K562 (cell line): ENCODE data around the gene COX7B. TPM values are rescaled to one million over a fixed set of nuclear protein-coding genes. Genes with fewer than 3 reads are reported as not detected.

ENCODE experiments used
- CCNT2 ChIP-seq: IDR thresholded peaks from 2 replicates; pipeline ENCODE4 v1.6.1; 2011; ENCODE audit warnings: borderline replicate concordance, low read depth, mild to moderate bottlenecking, moderate library complexity, mixed read lengths, low read length; ENCODE audit not compliant: insufficient read length; ENCODE audit errors: extremely low read depth
- CEBPG ChIP-seq, 3 experiments: fragments of 200-800 bp in 1 of 3; sonication (Bioruptor generic) in 1 of 3; sonication (generic) in 1 of 3; formaldehyde crosslinking in 1 of 3; IDR thresholded peaks in 2 of 3; conservative IDR thresholded peaks in 1 of 3; 2 replicates each; pipeline versions ENCODE4 v1.6.1 to v1.8.0; 2016 to 2022; ENCODE audit warnings: missing compliant biosample characterization in 2 of 3, missing genetic modification characterization in 2 of 3, mild to moderate bottlenecking in 1 of 3, missing genetic modification reagents in 1 of 3
- DDX20 ChIP-seq: fragments of 450-650 bp; IDR thresholded peaks from 2 replicates; pipeline ENCODE4 v1.6.1; 2016; ENCODE audit warnings: missing genetic modification characterization, low read depth, mild to moderate bottlenecking, missing compliant biosample characterization, moderate library complexity
- FOS ChIP-seq: IDR thresholded peaks from 3 replicates; pipeline ENCODE4 v1.6.1; 2011; ENCODE audit not compliant: insufficient read length; ENCODE audit errors: extremely low read depth
- KHSRP ChIP-seq: fragments of 450-650 bp; IDR thresholded peaks from 2 replicates; pipeline ENCODE4 v1.6.1; 2017
- PCBP2 ChIP-seq: fragments of 200-400 bp; formaldehyde crosslinking; IDR thresholded peaks from 2 replicates; pipeline ENCODE4 v1.6.1; 2018; ENCODE audit warnings: low read length, low read depth, mild to moderate bottlenecking, moderate library complexity; ENCODE audit not compliant: poor library complexity, severe bottlenecking
- POLR3G ChIP-seq: IDR thresholded peaks from 2 replicates; pipeline ENCODE4 v1.6.1; 2011; ENCODE audit not compliant: insufficient read length, insufficient replicate concordance; ENCODE audit errors: extremely low read depth
- RAD21 ChIP-seq, 2 experiments: fragments of 250-450 bp in 1 of 2; fragments of 450-650 bp in 1 of 2; sonication (Bioruptor Pico) in 1 of 2; formaldehyde crosslinking in 1 of 2; IDR thresholded peaks in 1 of 2; conservative IDR thresholded peaks in 1 of 2; 2 replicates each; pipeline versions ENCODE4 v1.4.0 to v1.8.0; 2020 to 2022; ENCODE audit warnings: mild to moderate bottlenecking in 2 of 2, moderate library complexity in 1 of 2
- RFX5 ChIP-seq: IDR thresholded peaks from 2 replicates; pipeline ENCODE4 v1.6.1; 2011; ENCODE audit warnings: low read depth, mild to moderate bottlenecking, improper control_type of control experiment, low read length
- SAFB ChIP-seq: fragments of 200-400 bp; formaldehyde crosslinking; IDR thresholded peaks from 2 replicates; pipeline ENCODE4 v1.6.1; 2017; ENCODE audit warnings: low read depth, low read length, borderline replicate concordance
- ZNF354B ChIP-seq: fragments of 250-450 bp; sonication (Bioruptor Pico); IDR thresholded peaks from 2 replicates; pipeline ENCODE4 v1.4.0; 2020
- ZNF431 ChIP-seq: sonication (generic); formaldehyde crosslinking; IDR thresholded peaks from 2 replicates; pipeline ENCODE4 v1.8.0; 2022; ENCODE audit warnings: mild to moderate bottlenecking, missing genetic modification reagents
- ZNF696 ChIP-seq: fragments of 250-450 bp; sonication (Bioruptor Pico); conservative IDR thresholded peaks from 2 replicates; pipeline ENCODE4 v1.4.0; 2020; ENCODE audit warnings: mild to moderate bottlenecking, moderate library complexity
- polyA plus RNA-seq, 8 experiments: library from polyadenylated mRNA; depleted of rRNA in 4 of 8; stranded (reverse) in 5 of 8; unstranded in 3 of 8; fragments of >200 nt; fragmentation: Nextera tagmentation in 2 of 8; fragmentation: Illumina TruSeq in 1 of 8; extraction: Ambion mirVana in 2 of 8; extraction: Trizol in 1 of 8; gene quantifications; 2 replicates each; pipeline versions ENCODE4 v1.2.1 to v1.2.3, GENCODE V29; 2011 to 2014; ENCODE audit warnings: inconsistent platforms in 1 of 8, missing spikeins in 1 of 8
- total RNA-seq, 7 experiments: library from RNA; depleted of rRNA in 6 of 7; stranded (reverse); fragments of >200 nt in 6 of 7; fragmentation: Illumina TruSeq in 2 of 7; extraction: Trizol in 2 of 7; gene quantifications; 2 replicates each; pipeline versions ENCODE4 v1.2.1 to v1.2.3, GENCODE V29; 2011 to 2021; ENCODE audit warnings: low replicate concordance in 1 of 7
- TF ChIP-seq, protein P1 (sequence below): fragments of 450-650 bp; IDR thresholded peaks from 2 replicates; pipeline ENCODE4 v1.6.1; 2017; ENCODE audit warnings: antibody characterized with exemption, mild to moderate bottlenecking
- TF ChIP-seq, protein P2 (sequence below): fragments of 250-450 bp; sonication (Bioruptor Pico); IDR thresholded peaks from 2 replicates; pipeline ENCODE4 v1.4.0; 2020; ENCODE audit warnings: mild to moderate bottlenecking
- TF ChIP-seq, protein P3 (sequence below): fragments of 450-650 bp; IDR thresholded peaks from 2 replicates; pipeline ENCODE4 v1.6.1; 2016; ENCODE audit warnings: mild to moderate bottlenecking

The COX7B gene
- total and polyA plus RNA-seq, 9 of the 15 experiments (the other 6 are each of a cell fraction or from before 2014, with no cell fraction given) = 549 to 2,891 (median 1,307) TPM

DNA sequence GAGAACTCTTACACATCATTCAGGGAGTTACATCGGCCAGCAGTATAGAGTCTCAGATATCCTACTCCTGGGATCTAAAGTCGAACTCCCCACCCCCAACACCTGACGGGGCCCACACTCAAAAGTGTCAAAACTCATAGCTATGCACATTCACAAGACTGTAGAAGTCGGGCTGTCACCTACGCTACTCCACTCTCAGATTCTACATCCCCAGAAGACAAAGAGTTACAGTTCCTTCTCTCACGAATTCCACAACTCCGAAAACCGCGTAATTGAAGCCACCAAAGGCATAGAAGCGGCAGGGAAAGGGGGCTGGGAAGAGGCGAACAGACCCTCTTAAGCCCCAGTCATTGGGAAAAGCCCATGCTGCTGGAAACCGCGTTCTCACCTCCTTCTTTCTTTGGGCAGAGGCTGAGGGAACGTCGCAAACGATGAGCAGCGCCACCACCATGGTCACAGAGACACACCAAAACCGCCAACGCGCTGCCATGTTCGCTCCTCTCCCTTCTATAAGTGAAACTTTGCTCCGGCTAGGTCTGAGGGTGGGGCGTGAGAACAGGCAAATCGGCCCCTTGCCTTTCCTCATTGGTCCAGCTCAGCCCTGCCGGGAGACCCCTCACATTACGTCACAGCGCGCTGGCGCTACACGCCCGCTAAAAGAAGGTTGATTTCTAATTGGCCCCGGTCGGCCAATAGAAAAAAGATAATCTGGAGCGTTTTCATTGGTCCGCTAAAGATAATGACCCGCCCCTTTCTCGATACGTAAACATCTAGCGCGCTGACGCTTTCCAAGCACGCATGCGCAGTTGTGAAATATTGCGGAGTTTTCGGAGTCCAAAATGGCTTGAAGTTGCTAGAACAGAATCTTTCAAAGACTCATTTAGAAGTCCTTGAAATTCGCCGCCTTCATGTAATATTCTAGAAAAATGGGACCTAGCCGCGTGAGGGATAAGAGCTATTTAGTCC is 4.1 kb upstream of the COX7B start, which contains the start of gene MAGT1 (continued):
- TF ChIP-seq, protein P1, sequence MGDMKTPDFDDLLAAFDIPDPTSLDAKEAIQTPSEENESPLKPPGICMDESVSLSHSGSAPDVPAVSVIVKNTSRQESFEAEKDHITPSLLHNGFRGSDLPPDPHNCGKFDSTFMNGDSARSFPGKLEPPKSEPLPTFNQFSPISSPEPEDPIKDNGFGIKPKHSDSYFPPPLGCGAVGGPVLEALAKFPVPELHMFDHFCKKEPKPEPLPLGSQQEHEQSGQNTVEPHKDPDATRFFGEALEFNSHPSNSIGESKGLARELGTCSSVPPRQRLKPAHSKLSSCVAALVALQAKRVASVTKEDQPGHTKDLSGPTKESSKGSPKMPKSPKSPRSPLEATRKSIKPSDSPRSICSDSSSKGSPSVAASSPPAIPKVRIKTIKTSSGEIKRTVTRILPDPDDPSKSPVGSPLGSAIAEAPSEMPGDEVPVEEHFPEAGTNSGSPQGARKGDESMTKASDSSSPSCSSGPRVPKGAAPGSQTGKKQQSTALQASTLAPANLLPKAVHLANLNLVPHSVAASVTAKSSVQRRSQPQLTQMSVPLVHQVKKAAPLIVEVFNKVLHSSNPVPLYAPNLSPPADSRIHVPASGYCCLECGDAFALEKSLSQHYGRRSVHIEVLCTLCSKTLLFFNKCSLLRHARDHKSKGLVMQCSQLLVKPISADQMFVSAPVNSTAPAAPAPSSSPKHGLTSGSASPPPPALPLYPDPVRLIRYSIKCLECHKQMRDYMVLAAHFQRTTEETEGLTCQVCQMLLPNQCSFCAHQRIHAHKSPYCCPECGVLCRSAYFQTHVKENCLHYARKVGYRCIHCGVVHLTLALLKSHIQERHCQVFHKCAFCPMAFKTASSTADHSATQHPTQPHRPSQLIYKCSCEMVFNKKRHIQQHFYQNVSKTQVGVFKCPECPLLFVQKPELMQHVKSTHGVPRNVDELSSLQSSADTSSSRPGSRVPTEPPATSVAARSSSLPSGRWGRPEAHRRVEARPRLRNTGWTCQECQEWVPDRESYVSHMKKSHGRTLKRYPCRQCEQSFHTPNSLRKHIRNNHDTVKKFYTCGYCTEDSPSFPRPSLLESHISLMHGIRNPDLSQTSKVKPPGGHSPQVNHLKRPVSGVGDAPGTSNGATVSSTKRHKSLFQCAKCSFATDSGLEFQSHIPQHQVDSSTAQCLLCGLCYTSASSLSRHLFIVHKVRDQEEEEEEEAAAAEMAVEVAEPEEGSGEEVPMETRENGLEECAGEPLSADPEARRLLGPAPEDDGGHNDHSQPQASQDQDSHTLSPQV = no peak
- TF ChIP-seq, protein P2, sequence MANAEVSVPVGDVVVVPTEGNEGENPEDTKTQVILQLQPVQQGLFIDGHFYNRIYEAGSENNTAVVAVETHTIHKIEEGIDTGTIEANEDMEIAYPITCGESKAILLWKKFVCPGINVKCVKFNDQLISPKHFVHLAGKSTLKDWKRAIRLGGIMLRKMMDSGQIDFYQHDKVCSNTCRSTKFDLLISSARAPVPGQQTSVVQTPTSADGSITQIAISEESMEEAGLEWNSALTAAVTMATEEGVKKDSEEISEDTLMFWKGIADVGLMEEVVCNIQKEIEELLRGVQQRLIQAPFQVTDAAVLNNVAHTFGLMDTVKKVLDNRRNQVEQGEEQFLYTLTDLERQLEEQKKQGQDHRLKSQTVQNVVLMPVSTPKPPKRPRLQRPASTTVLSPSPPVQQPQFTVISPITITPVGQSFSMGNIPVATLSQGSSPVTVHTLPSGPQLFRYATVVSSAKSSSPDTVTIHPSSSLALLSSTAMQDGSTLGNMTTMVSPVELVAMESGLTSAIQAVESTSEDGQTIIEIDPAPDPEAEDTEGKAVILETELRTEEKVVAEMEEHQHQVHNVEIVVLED (CRISPR knock-in tag) = peak; percentile 59
- TF ChIP-seq PCBP2 (no peak), ZNF696 (CRISPR knock-in tag) (no peak), KHSRP (no peak), FOS (peak; percentile 55), SAFB (no peak), DDX20 (tag) (no peak), POLR3G (no peak), ZNF354B (CRISPR knock-in tag) (no peak), CEBPG (CRISPR knock-in tag; IDR thresholded peaks at IDR 0.05) (0 out of 2 replicates have a peak, but pooled peaks have one; percentile 26), CEBPG (tag; conservative IDR thresholded peaks at IDR 0.05 in 1 of 2, IDR thresholded peaks at IDR 0.05 in 1 of 2) (peak; percentile 61 to 73; a peak in 3 of 4 replicates), RAD21 (CRISPR knock-in tag; conservative IDR thresholded peaks at IDR 0.05 in 1 of 2, IDR thresholded peaks at IDR 0.05 in 1 of 2) (no peak), ZNF431 (no peak), CCNT2 (no peak), RFX5 (no peak)
- TF ChIP-seq, protein P3, sequence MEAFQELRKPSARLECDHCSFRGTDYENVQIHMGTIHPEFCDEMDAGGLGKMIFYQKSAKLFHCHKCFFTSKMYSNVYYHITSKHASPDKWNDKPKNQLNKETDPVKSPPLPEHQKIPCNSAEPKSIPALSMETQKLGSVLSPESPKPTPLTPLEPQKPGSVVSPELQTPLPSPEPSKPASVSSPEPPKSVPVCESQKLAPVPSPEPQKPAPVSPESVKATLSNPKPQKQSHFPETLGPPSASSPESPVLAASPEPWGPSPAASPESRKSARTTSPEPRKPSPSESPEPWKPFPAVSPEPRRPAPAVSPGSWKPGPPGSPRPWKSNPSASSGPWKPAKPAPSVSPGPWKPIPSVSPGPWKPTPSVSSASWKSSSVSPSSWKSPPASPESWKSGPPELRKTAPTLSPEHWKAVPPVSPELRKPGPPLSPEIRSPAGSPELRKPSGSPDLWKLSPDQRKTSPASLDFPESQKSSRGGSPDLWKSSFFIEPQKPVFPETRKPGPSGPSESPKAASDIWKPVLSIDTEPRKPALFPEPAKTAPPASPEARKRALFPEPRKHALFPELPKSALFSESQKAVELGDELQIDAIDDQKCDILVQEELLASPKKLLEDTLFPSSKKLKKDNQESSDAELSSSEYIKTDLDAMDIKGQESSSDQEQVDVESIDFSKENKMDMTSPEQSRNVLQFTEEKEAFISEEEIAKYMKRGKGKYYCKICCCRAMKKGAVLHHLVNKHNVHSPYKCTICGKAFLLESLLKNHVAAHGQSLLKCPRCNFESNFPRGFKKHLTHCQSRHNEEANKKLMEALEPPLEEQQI = no peak
